HCT116 (cell line): Measurements from ENCODE around the gene ZFP36. TPM values are rescaled to one million over a fixed set of nuclear protein-coding genes. Genes with fewer than 3 reads are reported as not detected.
A peak's percentile ranks its signal among the peaks of the same experiment; 100 is the strongest.

Experiments used
- ATAC-seq: fragments of 200-7000 bp; cut with Tn5 transposase; 2 replicates; pipeline ENCODE4 v1.9.1; 2020; ENCODE audit warnings: mild to moderate bottlenecking, moderate library complexity
- BruUV-seq: library from RNA; stranded (reverse); fragments of 400-500 nt; replicated peaks from 2 replicates; lab custom pipeline; 2021; lab: Mats Ljungman, UMichigan
- CTCF ChIA-PET: fragments of 300-600 bp; sonication (Branson Sonifier 250); formaldehyde crosslinking; loops from one replicate; lab custom pipeline; 2021; ENCODE audit warnings: antibody characterized with exemption; lab: Charles Lee
- POLR2A ChIA-PET: fragments of 300-600, 350-600 bp; sonication (Branson Sonifier 250); formaldehyde crosslinking; loops from one replicate; lab custom pipeline; 2021; ENCODE audit warnings: antibody characterized with exemption; lab: Charles Lee
- RAD21 ChIA-PET, 2 experiments: fragments of 300-600 bp; sonication (Branson Sonifier 250); formaldehyde crosslinking; loops; one replicate each; lab custom pipeline; 2023; ENCODE audit warnings: low total read pairs in 2 of 2; ENCODE audit not compliant: uncharacterized antibody in 2 of 2, unreplicated experiment in 2 of 2, low non-redundant PET in 1 of 2; lab: Charles Lee
- DNase-seq: peaks from one replicate; pipeline ENCODE4 v3.0.0-alpha.2; 2010; ENCODE audit warnings: low read depth, low spot score
- H2AFZ ChIP-seq: fragments of 200-600 bp; shearing (Covaris generic), sonication (generic); 2 replicates; pipeline ENCODE4 v1.6.1; 2017; ENCODE audit warnings: low read depth, mixed run types, mixed read lengths, antibody characterized with exemption, low read length; ENCODE audit not compliant: poor library complexity, severe bottlenecking
- H3K27ac ChIP-seq: 2 replicates; pipeline ENCODE4 v1.5.1; 2012; ENCODE audit warnings: low read depth, low read length
- H3K27me3 ChIP-seq: fragments of 200-600 bp; sonication (generic); 2 replicates; pipeline ENCODE4 v1.6.1; 2016; ENCODE audit warnings: mixed run types, low read length, mixed read lengths; ENCODE audit not compliant: insufficient read depth
- H3K36me3 ChIP-seq, 2 experiments: fragments of 200-500 bp in 1 of 2; fragments of 200-600 bp in 1 of 2; sonication (Bioruptor generic) in 1 of 2; sonication (generic) in 1 of 2; 2 replicates each; pipeline versions ENCODE4 v1.5.1 to v1.6.1; 2014 to 2016; ENCODE audit warnings: low read length in 2 of 2, inconsistent platforms in 1 of 2, mixed read lengths in 1 of 2, mixed run types in 1 of 2; ENCODE audit not compliant: insufficient read depth in 2 of 2, control insufficient read depth in 1 of 2
- H3K4me1 ChIP-seq, 2 experiments: fragments of 200-600 bp in 1 of 2; sonication (generic) in 1 of 2; 2 replicates each; pipeline versions ENCODE4 v1.5.1 to v1.6.1; 2012 to 2017; ENCODE audit warnings: low read length in 2 of 2, inconsistent platforms in 1 of 2, mild to moderate bottlenecking in 1 of 2, mixed read lengths in 1 of 2, mixed run types in 1 of 2, moderate library complexity in 1 of 2; ENCODE audit not compliant: insufficient read depth in 2 of 2, control insufficient read depth in 1 of 2
- H3K4me2 ChIP-seq: fragments of 200-600 bp; sonication (generic); 2 replicates; pipeline ENCODE4 v1.6.1; 2017; ENCODE audit warnings: mixed run types, low read length, mixed read lengths
- H3K4me3 ChIP-seq, 2 experiments: fragments of 200-600 bp in 1 of 2; sonication (generic) in 1 of 2; replicated peaks in 1 of 2; 2 replicates each; pipeline ENCODE4 v1.5.1; 2011 to 2016; ENCODE audit warnings: low read length in 2 of 2, control low read depth in 1 of 2, low read depth in 1 of 2, mild to moderate bottlenecking in 1 of 2, mixed read lengths in 1 of 2, mixed run types in 1 of 2
- H3K79me2 ChIP-seq: fragments of 200-600 bp; sonication (generic); 2 replicates; pipeline ENCODE4 v1.6.1; 2017; ENCODE audit warnings: mild to moderate bottlenecking, mixed run types, low read length, moderate library complexity, mixed read lengths; ENCODE audit not compliant: insufficient read depth
- H3K9ac ChIP-seq: fragments of 200-600 bp; sonication (generic); 2 replicates; pipeline ENCODE4 v1.6.1; 2016; ENCODE audit warnings: low read length, mixed read lengths
- H3K9me2 ChIP-seq: fragments of 200-600 bp; sonication (generic), shearing (Covaris generic); 2 replicates; pipeline ENCODE4 v1.6.1; 2017; ENCODE audit warnings: mixed run types, mild to moderate bottlenecking, moderate library complexity; ENCODE audit not compliant: insufficient read depth
- H3K9me3 ChIP-seq, 2 experiments: fragments of 200-500 bp in 1 of 2; fragments of 200-600 bp in 1 of 2; sonication (Bioruptor generic) in 1 of 2; sonication (generic) in 1 of 2; 2 replicates each; pipeline ENCODE4 v1.6.1; 2014 to 2017; ENCODE audit warnings: low read length in 2 of 2, mixed read lengths in 2 of 2, inconsistent platforms in 1 of 2, low read depth in 1 of 2, mild to moderate bottlenecking in 1 of 2, mixed run types in 1 of 2, moderate library complexity in 1 of 2; ENCODE audit not compliant: control insufficient read depth in 1 of 2, insufficient read depth in 1 of 2
- H4K20me1 ChIP-seq: fragments of 200-600 bp; sonication (generic), shearing (Covaris generic); 2 replicates; pipeline ENCODE4 v1.6.1; 2017; ENCODE audit warnings: mixed run types, mild to moderate bottlenecking, moderate library complexity; ENCODE audit not compliant: insufficient read depth
- CTCF ChIP-seq, 3 experiments: fragments of 200-600 bp in 1 of 3; sonication (generic) in 1 of 3; IDR thresholded peaks in 2 of 3; conservative IDR thresholded peaks in 1 of 3; 2 replicates each; pipeline ENCODE4 v1.5.1; 2012 to 2017; ENCODE audit warnings: low read depth in 2 of 3, low read length in 2 of 3, antibody characterized with exemption in 1 of 3, borderline replicate concordance in 1 of 3, control low read depth in 1 of 3, mild to moderate bottlenecking in 1 of 3, mixed read lengths in 1 of 3, mixed run types in 1 of 3, moderate library complexity in 1 of 3; ENCODE audit not compliant: insufficient read depth in 1 of 3
- POLR2AphosphoS5 ChIP-seq: IDR thresholded peaks from 2 replicates; pipeline ENCODE4 v1.6.1; 2011; ENCODE audit warnings: mild to moderate bottlenecking, low read depth, low read length, moderate library complexity
- ZBTB33 ChIP-seq: IDR thresholded peaks from 2 replicates; pipeline ENCODE4 v1.6.1; 2011; ENCODE audit warnings: mild to moderate bottlenecking, low read length, moderate library complexity; ENCODE audit not compliant: insufficient replicate concordance; ENCODE audit errors: extremely low read depth
- intact Hi-C: fragments of 100-400 bp; cut with micrococcal nuclease; formaldehyde crosslinking; loops from 2 replicates; pipeline ENCODE4 v1.10.0; 2022
- total RNA-seq: library from RNA; stranded (reverse); gene quantifications from one replicate; pipeline ENCODE4 v1.2.1, GENCODE V29; 2021; ENCODE audit not compliant: unreplicated experiment
- TF ChIP-seq, protein P1 (sequence below): IDR thresholded peaks from 2 replicates; pipeline ENCODE4 v1.6.1; 2012

Gene ZFP36
- total RNA-seq, 1 experiment from 2014 or later: 131 TPM

DNA sequence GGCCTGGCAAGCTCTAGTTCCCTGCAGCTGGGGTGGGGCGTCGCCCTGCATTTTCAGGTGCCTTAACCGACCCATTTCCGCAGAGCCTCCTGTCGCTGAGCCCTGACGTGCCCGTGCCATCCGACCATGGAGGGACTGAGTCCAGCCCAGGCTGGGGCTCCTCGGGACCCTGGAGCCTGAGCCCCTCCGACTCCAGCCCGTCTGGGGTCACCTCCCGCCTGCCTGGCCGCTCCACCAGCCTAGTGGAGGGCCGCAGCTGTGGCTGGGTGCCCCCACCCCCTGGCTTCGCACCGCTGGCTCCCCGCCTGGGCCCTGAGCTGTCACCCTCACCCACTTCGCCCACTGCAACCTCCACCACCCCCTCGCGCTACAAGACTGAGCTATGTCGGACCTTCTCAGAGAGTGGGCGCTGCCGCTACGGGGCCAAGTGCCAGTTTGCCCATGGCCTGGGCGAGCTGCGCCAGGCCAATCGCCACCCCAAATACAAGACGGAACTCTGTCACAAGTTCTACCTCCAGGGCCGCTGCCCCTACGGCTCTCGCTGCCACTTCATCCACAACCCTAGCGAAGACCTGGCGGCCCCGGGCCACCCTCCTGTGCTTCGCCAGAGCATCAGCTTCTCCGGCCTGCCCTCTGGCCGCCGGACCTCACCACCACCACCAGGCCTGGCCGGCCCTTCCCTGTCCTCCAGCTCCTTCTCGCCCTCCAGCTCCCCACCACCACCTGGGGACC is 1.2 kb downstream of the ZFP36 start:
- Histone ChIP-seq H3K4me2 (peak overlapping the region; percentile 92), H3K9me2 (no peaks in the 10 kb centered on the region), H3K79me2 (peaks cover 38% of the 10 kb centered on the region), H3K27me3 (no peaks in the 10 kb centered on the region), H2AFZ (no peak overlapping the region), H3K9ac (peak overlapping the region; percentile 97), H3K9me3 (no peaks in the 10 kb centered on the region), H3K4me1 (peaks cover 47 to 86% of the 10 kb centered on the region in 2 experiments), H3K36me3 (peaks cover 2 to 12% of the 10 kb centered on the region in 2 experiments; a peak in 1 of 4 replicates)
- no peak for DNase-seq
- BruUV-seq: no TSS peak
- CTCF ChIA-PET: interaction anchor here (2.4 kb wide), 1 partner anchor 10 kb away, joined by 15 read pairs; no protein-coding TSS in a partner anchor
- TF ChIP-seq, protein P1, sequence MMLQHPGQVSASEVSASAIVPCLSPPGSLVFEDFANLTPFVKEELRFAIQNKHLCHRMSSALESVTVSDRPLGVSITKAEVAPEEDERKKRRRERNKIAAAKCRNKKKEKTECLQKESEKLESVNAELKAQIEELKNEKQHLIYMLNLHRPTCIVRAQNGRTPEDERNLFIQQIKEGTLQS: no peak
- no peak for TF ChIP-seq CTCF (IDR thresholded peaks at IDR 0.05 in 2 of 3, conservative IDR thresholded peaks at IDR 0.05 in 1 of 3; ENCODE audit: borderline replicate concordance in 1 of 3, insufficient read depth in 1 of 3, low read depth in 2 of 3, low read length in 2 of 3)
- TF ChIP-seq POLR2AphosphoS5: peak; percentile 63
- no peak for TF ChIP-seq ZBTB33
- TF ChIP-seq, all 23 proteins: peak for 1
- intact Hi-C loops: no loop called here
- ChIA-PET POLR2A (interaction anchor here (0.8 to 4.1 kb wide), 6 partner anchors 10 to 28 kb away, joined by 3 to 57 read pairs (median 10); partner anchors contain the start of genes MED29, PAF1 and RPS16), RAD21 (interaction anchor here (0.6 to 0.7 kb wide), 2 partner anchors 10 to 16 kb away, joined by 4 read pairs; partner anchors contain the start of gene MED29 (in 1 of the 2))
- H3K4me3 ChIP-seq: peak overlapping the region; percentile 90 to 98
- ATAC-seq: no peak
- peaks cover 5% of the 10 kb centered on the region; the same call in 1 of the 2 replicates for H4K20me1 ChIP-seq
- H3K27ac ChIP-seq: peak overlapping the region; percentile 100
